GM18951 (cell line): Measurements from ENCODE around the gene RIT2.

Experiments
- POLR2A ChIP-seq: IDR thresholded peaks from 4 replicates; pipeline ENCODE4 v1.6.1; 2011; ENCODE audit warnings: mild to moderate bottlenecking; ENCODE audit not compliant: insufficient read length, insufficient read depth; ENCODE audit errors: extremely low read depth
- in situ Hi-C: fragments of 300-500 bp; cut with MboI; formaldehyde crosslinking; loops from one replicate; pipeline ENCODE4 v1.12.0; 2022; ENCODE audit warnings: low sequenced_read_pairs, mixed read lengths, inconsistent platforms; ENCODE audit not compliant: unreplicated experiment

The RIT2 gene

DNA sequence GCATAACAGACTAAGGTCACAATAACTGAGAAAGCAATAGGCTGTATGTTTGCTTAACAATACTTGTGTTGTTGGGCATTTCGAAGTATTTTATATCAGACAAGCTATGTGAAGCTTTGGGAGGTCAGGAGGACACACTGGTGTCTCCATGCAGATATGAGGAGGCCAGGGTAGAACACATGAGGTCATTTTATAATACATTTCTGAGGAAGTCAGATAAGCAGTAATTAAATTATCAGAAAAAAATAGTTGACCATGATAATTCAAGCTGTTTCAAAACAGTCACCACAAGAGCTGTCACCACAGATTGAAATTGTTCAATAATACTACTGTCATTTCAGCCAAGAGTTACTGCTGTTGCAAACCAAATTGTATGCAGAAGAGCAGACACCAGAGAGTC lies 160.6 kb downstream of the RIT2 start:
- TF ChIP-seq POLR2A, result no peak
- in situ Hi-C loops, result no loop called here

DNA sequence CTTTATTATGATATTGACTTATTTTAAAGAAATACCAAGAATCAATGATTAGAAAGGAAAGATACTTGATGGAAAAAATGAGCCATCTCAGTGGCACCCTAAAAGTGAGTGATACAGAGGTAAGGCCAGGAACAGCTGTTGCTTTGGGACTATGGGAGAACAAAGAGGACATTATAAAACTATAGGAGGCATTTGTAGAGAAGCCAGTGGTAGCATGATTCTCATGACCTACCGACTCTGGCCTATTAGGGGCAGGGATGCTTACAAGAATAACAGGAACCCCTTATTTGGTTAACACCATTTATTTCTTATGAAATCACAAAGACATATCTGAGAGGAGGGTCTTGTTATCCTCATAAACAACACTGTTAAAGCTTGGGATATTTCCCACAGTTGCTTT lies 162.2 kb downstream of the RIT2 start:
- TF ChIP-seq POLR2A, result no peak
- in situ Hi-C loops, result no loop called here

DNA sequence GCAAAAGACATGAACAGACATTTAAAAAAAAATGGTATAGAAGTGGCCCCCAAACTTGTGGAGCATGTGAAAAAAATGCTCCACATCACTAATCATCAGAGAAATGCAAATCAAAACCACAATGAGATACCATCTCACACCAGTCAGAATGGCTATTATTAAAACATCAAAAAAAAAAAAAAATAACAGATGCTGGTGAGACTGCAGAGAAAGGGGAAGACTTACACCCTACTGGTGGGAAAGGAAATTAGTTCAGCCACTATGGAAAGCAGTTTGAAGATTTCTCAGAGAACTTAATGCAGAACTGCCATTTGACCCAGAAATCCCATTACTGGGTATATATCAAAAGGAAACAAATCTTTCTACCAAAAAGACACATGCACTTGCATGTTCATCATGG lies 164.8 kb downstream of the RIT2 start:
- in situ Hi-C loops, result no loop called here

DNA sequence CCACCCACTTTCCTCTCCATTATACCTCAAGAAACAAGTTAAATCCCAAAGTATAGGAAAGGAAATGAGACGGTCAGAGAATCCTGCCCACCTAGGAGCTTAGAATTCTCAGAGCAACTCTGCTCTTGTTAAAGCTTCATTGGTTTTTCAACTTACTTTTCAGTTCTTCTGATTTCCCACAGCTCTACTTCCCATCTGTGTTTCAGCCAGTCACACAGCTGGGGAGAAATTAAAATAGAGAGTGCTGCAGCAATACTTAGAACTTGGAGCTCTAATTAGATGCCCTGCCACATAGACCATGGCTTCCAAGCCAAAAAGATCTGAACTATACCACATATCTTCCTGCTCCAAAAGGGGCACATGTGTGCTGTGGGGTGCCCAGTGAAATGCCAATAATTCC lies 166.7 kb downstream of the RIT2 start:
- TF ChIP-seq POLR2A, result no peak
- in situ Hi-C loops, result no loop called here

More for the DNA sequence above, 164.8 kb downstream of the RIT2 start:
- TF ChIP-seq POLR2A, result no peak

DNA sequence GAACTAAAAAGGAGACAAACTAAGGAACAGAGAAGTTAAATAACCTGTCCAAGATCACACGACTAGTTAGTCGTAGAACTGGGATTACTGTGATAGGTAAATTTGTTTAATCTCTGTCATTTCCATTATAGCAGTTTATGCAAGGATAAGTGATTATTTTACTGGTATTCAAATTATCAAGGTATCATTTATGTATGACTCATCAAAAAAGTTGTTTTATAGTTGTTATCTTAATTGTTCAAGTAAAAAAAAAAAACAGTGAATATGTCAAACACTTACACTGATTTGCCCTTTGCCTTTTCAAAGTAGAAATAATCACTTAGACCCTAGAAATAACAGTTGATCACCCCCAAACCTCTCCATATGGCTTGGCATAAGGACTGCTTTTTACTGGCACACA lies 173.6 kb downstream of the RIT2 start:
- in situ Hi-C loops, result no loop called here
- no peak for TF ChIP-seq POLR2A

DNA sequence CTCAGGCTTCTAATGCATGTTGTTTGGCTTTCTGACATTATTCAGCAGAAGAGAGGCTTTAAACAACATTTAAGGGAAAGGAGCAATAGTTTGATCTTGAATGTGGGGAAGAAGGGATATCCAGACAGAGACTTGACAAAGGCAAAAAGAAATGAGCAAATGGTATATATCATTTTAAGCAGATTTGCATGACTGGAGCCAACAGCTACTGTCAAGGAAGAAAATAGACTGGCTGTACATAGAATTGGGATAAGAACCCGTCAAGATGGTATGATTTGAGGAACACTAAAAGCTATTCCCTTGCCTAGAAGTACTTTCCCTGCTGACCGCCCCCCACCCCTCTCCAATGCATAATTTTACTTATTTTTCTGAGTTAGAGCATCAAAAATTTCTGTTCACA lies 174.5 kb downstream of the RIT2 start:
- TF ChIP-seq POLR2A, result no peak
- in situ Hi-C loops, result no loop called here

DNA sequence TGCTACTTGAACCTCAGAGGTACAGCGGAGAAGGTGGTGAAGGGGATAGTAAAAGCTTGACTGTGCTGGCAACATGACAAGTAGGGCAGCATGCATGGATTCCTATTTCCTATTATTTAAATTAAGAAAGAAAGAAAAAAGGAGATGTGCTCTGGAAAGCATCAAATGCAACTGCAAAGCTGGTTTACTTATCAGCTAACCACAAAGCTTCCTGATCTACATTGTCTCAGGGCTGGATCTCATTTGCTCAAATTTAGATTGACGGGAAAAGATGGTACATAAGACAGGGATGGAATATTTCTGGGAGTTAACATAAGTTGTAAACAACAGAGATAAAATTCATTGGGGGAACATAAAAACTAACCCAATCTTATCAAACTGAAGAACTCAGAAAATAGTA lies 178.0 kb downstream of the RIT2 start:
- no peak for TF ChIP-seq POLR2A
- in situ Hi-C loops, result no loop called here

DNA sequence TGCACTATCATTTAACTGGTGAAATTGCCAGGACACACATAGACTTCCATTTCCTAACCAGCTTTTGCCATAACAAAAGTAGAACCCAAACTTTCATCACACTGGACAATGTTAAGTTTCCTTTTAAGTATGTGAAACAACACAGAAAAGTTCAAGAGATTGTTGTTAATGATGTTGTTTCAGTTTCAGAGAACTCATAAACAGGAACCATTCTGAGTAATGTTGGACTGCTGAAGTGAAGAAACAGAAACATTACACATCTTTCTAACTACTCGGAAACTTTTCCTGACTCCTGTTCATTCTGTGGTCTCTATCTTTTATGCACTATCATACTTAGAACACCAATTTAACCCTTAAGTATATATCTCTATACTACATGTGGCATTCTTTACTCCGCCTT lies 179.2 kb downstream of the RIT2 start:
- no peak for TF ChIP-seq POLR2A
- in situ Hi-C loops, result no loop called here

DNA sequence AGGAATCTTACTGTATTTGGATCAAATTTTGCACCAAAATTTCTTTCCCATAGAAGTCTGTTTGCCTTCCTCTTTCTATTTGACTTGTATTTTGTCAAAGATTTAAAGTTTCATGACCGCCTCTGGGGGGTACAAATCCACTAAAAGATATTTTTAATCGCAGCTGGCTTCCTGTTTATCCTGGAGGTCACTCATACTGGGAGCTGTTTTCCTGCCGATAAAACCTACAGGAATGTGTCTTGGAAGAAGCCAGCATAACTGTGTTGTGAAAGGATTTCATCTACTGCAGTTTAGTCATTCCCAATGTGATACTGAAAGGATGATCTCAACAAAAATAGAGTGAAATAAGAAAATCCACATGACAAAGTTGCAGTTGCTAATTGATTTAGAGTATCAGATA lies 184.0 kb downstream of the RIT2 start:
- in situ Hi-C loops, result no loop called here
- no peak for TF ChIP-seq POLR2A

DNA sequence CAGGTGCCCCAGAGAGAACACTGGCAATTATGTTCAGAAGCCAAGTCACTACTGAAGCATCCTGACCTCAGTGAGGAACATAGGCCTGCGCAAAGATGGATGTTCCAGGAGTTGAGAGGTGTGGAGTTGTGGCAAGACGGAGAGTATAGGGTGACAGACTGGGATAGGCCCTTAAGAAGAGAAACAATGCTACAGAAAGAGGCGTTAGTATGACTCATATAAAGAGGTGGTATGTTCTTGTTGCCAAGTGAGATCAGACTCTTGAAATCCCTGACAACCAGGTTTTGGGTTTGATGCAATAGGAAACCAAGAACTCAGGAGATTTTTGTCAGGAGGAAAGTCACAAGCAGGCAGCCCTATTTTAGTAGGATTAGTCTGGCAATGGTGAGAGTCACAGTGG lies 185.6 kb downstream of the RIT2 start:
- TF ChIP-seq POLR2A, result no peak
- in situ Hi-C loops, result no loop called here

DNA sequence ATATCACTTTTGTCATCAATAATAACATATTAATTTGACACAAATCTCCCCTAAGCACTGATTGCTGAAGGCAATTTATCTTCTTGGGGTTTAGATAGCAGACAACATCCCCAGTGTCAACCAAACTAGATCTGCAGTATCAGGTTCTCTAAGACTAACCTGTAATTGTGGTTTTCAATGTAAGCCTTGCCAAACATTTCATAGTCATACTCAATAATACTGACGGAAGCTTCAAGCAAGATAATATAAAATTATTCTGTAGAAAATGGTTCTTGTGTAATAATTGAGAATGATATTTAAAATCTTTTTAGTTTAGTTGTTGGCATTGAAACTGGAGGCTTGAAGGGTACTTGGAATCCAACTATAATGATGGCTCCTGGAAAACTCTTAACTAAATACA lies 186.3 kb downstream of the RIT2 start:
- no peak for TF ChIP-seq POLR2A
- in situ Hi-C loops, result no loop called here

DNA sequence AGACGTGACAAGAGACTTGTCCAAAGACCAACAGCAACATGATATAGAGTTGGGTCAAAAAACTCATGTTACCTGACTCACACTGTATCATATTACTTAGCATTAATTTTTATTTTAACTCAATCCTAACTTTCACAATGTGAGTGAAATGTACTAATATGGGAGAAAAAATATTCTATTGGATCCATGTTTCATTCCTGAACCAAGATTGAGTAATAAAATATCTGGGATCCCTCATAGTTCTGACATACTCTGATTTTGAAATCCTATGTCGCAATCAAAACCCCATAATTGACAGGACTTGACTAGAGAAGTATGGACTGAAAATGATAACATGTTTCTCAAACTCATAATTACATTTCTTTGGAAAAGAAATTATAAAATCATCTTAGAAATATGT lies 190.4 kb downstream of the RIT2 start:
- no peak for TF ChIP-seq POLR2A
- in situ Hi-C loops, result no loop called here

DNA sequence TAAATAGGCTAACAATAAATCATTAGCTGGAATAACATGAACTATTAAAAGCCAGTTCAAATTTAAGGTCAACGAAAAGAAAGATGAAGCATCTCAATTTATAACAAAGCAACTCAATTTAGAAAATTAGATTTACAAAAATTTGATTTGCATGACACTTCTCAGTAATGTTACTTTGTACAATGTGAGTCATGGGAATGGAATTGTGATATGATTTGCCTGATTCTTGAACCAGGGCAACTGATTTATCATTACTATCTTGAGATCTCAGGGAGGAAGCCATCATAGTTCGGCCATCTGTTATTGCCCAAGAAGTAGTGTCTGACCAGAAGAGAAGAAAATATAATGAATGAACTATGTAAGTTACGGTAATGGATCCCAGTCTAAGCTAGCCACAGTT lies 193.1 kb downstream of the RIT2 start:
- no peak for TF ChIP-seq POLR2A
- in situ Hi-C loops, result no loop called here

DNA sequence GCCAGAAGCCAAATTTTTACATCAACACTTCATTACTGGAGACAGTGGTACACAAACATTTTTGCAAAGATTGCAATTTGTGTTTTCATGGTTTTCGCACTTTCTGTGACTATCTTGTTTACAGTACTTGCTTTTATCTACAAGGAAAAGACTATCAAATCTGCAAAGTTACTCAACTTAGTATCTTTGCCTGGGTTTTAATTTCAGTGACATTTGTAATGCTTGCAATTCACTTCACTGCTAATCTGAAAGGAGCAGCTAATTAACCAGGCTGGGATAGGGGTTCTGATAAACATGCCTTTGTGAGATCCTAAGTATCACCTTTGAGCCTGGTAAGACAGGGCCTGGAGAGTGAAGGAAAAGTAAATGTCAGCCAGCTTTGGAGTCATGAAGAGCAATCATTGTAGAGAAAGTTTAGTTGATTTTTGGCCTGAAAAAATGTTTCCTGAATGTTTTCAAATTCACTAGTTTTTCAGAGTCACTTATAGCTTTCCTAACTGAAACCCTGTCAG lies 194.2 kb downstream of the RIT2 start:
- in situ Hi-C loops, result no loop called here
- no peak for TF ChIP-seq POLR2A

DNA sequence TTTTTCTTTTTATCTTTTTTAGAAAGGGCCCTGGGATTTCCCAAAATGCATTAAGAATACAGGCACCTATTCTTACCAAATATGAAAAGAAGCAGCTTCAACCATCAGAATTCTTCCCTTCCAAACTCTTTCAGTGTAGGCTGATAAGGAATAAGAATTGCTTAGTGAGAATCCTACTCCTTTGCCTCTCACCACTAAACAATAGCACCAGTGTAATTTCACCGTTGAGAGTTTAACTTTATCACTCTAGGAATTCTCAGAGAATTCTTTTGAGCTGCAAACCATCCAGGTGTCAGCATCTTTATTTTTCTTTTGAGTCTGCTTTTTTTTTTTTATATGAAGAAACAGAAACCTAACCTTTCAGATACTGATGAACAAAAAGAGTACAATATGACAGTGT lies 194.9 kb downstream of the RIT2 start:
- TF ChIP-seq POLR2A, result no peak
- in situ Hi-C loops, result no loop called here
